NCI-H345 (cell line): Measurements from ENCODE around the gene C19orf53.

ENCODE experiments used
- DNase-seq: peaks from one replicate; lab custom pipeline; 2025; lab: John Stamatoyannopoulos, UW

Gene C19orf53

DNA sequence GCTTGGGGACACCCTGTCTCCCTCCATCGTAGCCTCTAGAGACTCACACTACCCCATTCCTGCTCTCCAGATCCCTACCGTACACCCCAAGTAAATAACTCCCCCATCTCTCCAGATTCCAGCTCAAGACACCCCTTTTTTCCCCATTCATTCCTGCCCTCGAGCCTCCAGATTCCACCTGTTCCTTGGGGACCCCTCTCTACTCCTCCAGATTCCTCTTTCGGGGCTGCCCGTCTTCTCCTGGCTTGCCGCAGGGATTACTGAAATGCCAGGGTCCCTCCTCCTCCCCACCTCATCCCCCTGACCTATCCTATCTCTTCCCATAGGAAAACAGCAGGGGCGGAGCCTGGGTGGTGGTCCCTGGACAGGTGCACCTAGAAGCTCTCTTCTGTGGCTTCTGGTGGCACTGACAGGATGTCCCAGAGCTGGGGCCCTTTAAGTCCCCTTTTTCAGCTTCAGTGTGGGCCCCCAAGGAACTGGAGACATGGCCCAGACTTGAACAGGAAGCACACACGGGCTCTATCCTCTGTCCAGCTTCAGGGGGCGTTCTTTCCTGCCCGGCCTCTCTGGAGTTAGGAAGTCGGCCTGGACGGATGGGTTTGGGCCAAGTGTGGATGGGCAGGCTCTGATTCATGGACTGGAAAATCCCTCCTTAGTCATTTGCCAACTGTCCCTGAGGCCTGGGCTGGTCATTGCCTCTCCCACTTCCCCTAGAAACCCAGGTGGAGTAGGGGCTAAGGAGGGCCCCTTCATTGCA, 22.2 kb downstream of the C19orf53 start:
- DNase-seq: no peak

DNA sequence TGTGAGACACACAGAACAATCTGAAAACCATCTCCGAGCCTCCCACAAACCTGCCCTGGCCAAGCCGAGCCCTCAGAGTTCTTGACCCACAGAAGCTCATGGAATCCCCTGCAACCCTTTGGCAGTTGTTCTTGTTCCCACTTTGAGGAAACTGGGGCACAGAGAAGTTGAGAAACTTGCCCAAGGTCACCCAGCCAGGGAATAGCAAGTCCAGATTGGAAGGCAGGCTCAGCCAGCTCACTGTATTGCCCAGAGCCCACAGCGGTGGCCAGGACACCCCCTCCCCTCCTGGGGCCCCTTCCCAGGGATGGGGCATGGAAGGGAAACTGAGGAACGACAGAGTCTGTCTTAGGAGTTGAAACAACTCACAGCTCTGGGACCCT, 22.8 kb downstream of the C19orf53 start:
- DNase-seq: no peak

DNA sequence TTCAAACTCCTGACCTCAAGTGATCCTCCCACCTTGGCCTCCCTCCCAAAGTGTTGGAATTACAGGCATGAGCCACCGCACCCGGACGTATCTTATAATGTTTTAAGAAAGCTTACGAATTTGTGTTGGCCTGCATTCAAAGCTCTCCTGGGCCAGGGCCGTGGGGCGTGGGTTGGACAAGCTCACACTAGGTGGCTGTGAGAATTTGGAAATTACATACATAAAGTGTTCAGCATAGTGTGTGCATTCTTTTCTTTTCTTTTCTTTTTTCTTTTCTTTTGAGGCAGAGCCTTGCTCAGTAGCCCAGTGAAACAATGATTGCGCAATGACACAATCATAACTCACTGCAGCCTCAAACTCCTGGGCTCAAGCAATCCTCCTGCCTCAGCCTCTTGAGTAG, 23.6 kb downstream of the C19orf53 start:
- no peak for DNase-seq

DNA sequence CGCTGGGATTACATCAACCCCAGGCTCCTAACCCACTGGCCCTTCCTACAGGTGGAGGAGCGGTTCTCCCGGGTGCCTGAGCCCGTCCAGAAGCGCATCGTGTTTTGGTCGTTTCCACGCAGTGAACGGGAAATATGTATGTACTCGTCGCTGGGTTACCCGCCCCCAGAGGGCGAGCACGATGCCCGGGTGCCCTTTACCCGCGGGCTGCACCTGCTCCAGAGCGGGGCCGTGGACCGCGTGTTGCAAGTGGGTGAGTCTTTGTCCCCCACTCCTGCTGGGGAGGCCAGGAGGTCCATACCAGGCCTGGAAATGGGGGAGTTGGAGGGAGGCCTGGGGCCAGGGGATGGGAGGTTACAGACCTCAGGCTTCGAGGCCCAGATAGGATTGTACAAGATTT, 25.4 kb downstream of the C19orf53 start:
- no peak for DNase-seq

- no peak for DNase-seq
These were observed 28.8 kb downstream of the C19orf53 start for GRCh38 chr19:13803038-13803437.

- DNase-seq: no peak
These were observed 30.8 kb downstream of the C19orf53 start for GRCh38 chr19:13804830-13805683.

GRCh38 chr19:13806728-13807127, 32.5 kb downstream of the C19orf53 start:
- DNase-seq: no peak

DNA sequence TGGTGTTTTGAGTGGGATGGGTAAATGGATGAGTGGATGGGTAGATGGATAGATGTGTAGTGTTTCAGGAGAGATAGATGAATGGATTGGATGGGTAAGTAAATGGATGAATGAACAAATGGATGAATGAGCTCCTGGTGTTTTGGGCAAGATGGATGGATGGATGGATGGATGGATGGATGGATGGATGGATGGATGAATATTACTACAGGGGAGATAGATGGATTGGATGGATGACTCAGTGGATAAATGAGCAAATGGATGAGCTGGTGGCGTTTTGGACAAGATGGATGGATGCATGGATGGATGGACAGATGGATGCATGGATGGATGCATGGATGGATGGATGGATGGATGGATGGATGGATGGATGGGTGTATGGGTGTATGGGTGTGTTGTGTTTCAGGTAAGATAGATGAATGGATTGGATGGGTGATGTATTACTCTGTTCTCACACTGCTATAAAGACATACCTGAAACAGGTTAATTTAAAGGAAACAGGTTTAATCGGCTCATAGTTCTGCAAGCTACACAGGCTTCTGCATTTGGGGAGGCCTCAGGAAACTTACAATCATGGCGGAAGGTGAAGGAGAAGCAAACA, 33.3 kb downstream of the C19orf53 start:
- DNase-seq: no peak

DNA sequence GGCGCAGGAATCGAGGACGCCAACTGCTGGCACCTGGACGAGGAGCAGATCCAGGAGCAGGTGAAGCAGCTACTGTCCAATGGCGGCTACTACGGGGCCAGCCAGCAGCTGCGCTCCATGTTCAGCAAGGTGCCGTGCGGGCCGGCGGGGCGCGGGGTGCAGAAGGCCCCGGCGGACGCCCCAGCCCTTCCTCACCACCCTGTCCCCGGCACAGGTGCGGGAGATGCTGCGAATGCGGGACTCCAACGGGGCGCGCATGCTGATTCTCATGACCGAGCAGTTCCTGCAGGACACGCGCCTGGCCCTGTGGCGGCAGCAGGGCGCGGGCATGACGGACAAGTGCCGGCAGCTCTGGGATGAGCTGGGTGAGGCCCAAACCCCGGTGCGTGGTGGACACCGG, 34.6 kb downstream of the C19orf53 start:
- no peak for DNase-seq

DNA sequence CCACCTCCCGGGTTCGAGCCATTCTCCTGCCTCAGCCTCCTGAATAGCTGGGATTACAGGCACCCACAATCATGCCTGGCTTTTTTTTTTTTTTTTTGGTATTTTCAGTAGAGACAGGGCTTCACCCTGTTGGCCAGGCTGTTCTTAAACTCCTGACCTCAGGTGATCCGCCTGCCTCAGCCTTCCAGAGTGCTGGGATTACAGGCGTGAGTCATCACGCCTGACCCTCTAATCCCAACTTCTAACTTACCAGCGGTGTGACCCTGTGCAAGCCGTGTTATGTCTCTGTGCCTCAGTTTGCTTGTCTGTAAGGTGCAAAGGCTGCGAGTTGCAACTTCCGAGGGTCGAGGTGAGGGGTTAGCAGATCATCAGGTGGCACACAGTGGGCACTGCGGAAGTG, 38.3 kb downstream of the C19orf53 start:
- no peak for DNase-seq

DNA sequence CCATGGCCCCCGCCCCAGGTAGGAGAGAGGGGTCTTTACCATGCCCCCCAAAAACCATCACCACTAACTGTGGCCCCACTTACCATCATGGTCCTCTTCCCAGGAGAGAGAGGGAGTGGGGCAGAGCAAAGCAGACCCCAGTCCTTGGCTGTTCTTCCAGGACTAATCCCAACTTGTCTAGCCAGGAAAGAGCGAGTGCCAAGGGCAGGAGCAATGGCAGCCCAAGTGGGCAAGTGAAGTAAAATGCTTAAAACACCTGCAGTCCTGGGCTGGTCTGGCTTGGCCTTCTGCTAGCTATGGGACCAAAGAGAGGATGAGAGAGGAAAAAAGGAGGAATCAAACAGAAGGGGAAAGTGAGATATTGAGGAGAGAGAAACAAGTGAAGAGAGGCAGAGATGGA, 38.9 kb downstream of the C19orf53 start:
- no peak for DNase-seq

DNA sequence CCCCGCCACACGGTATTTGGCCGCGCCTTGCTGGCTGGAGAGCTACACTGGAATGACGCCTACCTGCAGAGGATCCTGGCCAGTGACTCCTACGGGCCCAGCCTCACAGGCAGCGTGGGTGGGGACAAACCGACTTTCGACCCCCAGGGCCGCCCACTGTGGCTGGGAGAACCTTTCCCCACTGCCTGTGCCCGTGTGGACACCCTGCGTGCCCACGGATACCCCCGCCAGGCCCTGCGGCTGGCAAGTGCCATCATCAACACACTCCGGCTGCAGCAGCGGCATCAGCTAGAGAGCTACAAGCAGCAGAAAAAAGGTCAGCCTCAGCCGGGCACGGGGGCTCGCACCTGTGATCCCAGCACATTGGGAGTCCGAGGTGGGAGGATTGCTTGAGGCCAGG, 40.3 kb downstream of the C19orf53 start:
- DNase-seq: no peak

DNA sequence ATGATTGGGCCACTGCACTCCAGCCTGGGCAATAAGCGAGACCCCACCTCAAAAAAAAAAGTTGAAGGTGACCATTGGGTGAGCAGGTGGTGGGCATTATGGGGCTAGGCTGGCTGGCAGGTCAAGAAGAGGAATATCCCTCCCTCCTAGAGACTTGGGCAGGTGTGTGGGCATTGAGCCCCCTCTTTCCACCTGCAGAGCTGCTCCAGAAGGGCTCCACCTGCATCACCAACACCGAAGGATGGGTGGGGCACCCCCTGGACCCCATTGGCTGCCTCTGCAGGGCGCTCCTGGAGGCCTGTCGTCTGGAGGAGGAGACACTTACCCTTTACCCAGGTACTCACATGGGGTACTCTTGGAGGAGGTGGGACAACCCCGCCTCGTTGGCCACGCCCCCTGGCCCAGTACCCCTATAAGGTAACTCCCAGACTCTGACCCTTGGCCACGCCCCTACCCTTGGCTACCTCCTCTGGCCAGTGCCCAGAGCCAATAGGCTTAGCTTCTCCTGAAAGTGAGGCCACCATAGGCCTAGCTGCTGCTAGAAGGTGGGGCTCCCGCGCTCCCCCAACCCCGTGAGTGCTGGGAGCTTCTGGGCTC, 42.9 kb downstream of the C19orf53 start:
- DNase-seq: no peak

DNA sequence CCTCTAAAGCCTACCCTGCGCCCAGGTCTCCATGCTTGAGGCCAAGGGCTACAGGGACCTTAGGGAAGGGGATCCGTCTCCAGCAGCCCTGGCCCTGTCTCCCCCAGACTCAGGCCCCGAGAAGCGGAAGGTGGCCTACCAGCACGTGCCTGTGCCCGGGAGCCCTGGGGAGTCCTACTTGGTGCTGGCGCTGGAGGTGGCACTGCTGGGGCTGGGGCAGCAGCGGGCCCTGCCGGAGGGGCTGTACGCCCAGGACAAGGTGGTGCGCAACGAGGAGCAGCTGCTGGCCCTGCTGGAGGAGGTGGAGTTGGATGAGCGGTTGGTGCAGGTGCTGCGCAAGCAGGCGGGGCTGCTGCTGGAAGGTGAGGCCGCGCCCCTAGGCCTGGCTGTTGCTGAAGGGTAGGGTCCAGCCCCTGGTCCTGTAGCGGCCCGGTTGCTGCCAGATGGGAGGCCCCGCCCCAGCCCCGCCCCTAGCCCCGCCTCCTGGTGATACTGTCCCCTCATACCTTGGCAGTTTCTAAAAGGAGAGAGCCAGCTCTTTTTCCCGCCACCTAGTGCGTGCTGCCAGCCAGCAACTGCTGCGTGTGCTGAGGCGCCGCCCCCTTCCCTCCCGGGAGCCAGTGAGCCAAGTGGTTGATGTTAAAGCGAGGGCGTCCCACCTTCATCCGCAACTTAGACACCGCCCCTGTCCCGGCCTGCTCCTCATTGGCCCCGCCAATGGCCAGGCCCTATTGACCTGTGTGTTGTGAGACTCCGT, 43.5 kb downstream of the C19orf53 start:
- DNase-seq: no peak

GRCh38 chr19:13819238-13819637, 45.0 kb downstream of the C19orf53 start:
- no peak for DNase-seq

GRCh38 chr19:13821292-13821691, 47.0 kb downstream of the C19orf53 start:
- no peak for DNase-seq

- no peak for DNase-seq
These were observed 49.0 kb downstream of the C19orf53 start for GRCh38 chr19:13823256-13823655.

GRCh38 chr19:13823901-13824300, 49.6 kb downstream of the C19orf53 start:
- DNase-seq: no peak

DNA sequence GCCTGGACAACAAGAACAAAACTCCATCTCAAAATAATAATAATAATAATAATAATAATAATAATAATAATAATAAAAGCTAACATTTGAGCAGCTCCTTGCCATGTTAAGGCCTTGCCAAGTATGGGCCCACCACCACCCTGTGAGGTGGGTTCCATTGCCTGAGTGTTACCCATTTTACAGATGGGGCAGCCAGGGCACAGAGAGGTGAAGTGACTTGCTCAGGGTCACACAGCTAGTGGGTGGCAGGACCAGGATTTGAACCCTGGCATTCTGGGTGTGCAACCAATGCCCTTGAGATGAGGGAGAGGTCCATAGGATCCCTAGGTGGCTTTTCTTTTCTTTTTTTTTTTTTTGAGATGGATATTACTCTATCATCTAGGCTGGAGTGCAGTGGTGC, 50.4 kb downstream of the C19orf53 start:
- no peak for DNase-seq

DNA sequence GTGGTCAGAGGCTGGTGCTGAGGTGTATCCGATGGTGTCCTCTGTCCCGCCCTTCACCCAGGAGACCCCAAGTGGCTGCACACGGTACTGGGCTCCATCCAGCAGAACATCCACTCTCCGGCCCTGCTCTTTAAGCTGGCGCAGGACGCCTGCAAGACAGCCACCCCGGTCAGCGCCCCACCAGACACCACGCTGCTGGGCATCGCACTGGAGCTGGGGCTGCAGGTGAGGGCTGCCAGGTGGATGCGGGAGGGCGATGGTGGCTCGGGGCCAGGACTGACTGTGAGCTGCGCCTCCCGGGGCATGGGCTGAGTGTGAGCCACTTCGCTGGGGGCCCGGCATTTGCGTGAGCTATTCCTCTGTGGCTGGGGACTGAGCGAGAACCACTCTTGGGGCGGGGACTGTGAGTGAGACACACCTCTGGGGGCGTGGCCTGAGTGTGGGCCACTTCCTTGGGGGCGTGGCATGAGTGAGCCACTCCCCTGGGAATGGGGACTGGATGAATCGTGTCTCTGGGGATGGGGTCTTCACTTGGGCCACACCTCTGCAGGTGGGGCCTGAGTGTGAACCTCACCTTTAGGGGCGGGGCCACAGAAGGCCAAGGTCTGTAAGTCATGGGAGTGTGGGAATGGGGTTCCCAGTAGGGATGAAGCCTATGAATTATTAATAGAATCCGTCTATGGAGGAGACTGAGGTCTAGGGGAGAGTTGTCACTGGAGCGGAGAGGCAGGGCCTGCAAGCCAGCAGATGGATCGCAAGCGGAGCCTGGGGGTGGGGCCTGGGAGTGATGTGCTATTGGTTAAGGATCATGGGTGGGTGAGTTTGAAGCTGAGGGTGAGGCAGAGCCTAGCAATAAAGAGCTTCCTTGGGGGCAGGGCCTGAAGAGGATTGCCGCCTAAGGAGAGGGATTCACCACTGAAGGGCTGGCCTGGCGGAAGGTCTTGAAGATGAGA, 51.5 kb downstream of the C19orf53 start:
- no peak for DNase-seq
